HEK293T (cell line): Measurements from ENCODE around the gene SLCO1B1.

Source experiments
- CTCF ChIA-PET: fragments of 350-600 bp; formaldehyde crosslinking; extraction: SDS; loops from one replicate; lab custom pipeline; 2021; ENCODE audit warnings: antibody characterized with exemption, inconsistent platforms; lab: Yijun Ruan, JAX
- POLR2A ChIA-PET: fragments of 350-600 bp; formaldehyde crosslinking; extraction: SDS; loops from one replicate; lab custom pipeline; 2020; ENCODE audit warnings: antibody characterized with exemption, inconsistent platforms; lab: Yijun Ruan, JAX
- DNase-seq: peaks from one replicate; pipeline ENCODE4 v3.0.0; 2012; ENCODE audit warnings: mixed read lengths; ENCODE audit errors: extremely low spot score
- ARNT ChIP-seq: fragments of 450-650 bp; IDR thresholded peaks from 2 replicates; pipeline ENCODE4 v1.6.1; 2017; ENCODE audit warnings: mild to moderate bottlenecking
- BHLHE40 ChIP-seq: fragments of 450-650 bp; IDR thresholded peaks from 2 replicates; pipeline ENCODE4 v1.6.1; 2016; ENCODE audit warnings: mild to moderate bottlenecking, moderate library complexity, borderline replicate concordance
- CTBP1 ChIP-seq: fragments of 450-650 bp; IDR thresholded peaks from 2 replicates; pipeline ENCODE4 v1.6.1; 2016; ENCODE audit warnings: borderline replicate concordance
- ELF4 ChIP-seq: fragments of 450-650 bp; IDR thresholded peaks from 2 replicates; pipeline ENCODE4 v1.6.1; 2017; ENCODE audit warnings: antibody characterized with exemption
- FOXA1 ChIP-seq: fragments of 450-650 bp; IDR thresholded peaks from 2 replicates; pipeline ENCODE4 v1.6.1; 2016; ENCODE audit warnings: mild to moderate bottlenecking
- FOXK2 ChIP-seq: fragments of 450-650 bp; IDR thresholded peaks from 2 replicates; pipeline ENCODE4 v1.6.1; 2016; ENCODE audit warnings: mild to moderate bottlenecking
- FOXM1 ChIP-seq: fragments of 450-650 bp; IDR thresholded peaks from 2 replicates; pipeline ENCODE4 v1.6.1; 2017; ENCODE audit warnings: mild to moderate bottlenecking, borderline replicate concordance
- HDGF ChIP-seq: fragments of 450-650 bp; IDR thresholded peaks from 2 replicates; pipeline ENCODE4 v1.6.1; 2017; ENCODE audit warnings: antibody characterized with exemption, borderline replicate concordance
- L3MBTL2 ChIP-seq: fragments of 450-650 bp; conservative IDR thresholded peaks from 2 replicates; pipeline ENCODE4 v1.6.1; 2016; ENCODE audit warnings: mild to moderate bottlenecking
- LEF1 ChIP-seq: fragments of 450-650 bp; IDR thresholded peaks from 2 replicates; pipeline ENCODE4 v1.6.1; 2017; ENCODE audit warnings: mild to moderate bottlenecking, borderline replicate concordance
- NFRKB ChIP-seq: fragments of 450-650 bp; IDR thresholded peaks from 2 replicates; pipeline ENCODE4 v1.6.1; 2016; ENCODE audit warnings: mild to moderate bottlenecking, moderate library complexity
- PKNOX1 ChIP-seq: fragments of 450-650 bp; IDR thresholded peaks from 2 replicates; pipeline ENCODE4 v1.6.1; 2016
- SP1 ChIP-seq: fragments of 450-650 bp; IDR thresholded peaks from 2 replicates; pipeline ENCODE4 v1.6.1; 2017
- SUZ12 ChIP-seq: fragments of 450-650 bp; IDR thresholded peaks from 2 replicates; pipeline ENCODE4 v1.6.1; 2016; ENCODE audit warnings: mild to moderate bottlenecking
- TARDBP ChIP-seq: fragments of 450-650 bp; IDR thresholded peaks from 2 replicates; pipeline ENCODE4 v1.6.1; 2016
- ZNF384 ChIP-seq: fragments of 450-650 bp; IDR thresholded peaks from 2 replicates; pipeline ENCODE4 v1.6.1; 2016

SLCO1B1 gene

GRCh38 chr12:21220266-21220665 is 89.3 kb downstream of the SLCO1B1 start:
- TF ChIP-seq TARDBP, result no peak
- TF ChIP-seq L3MBTL2, result no peak
- TF ChIP-seq BHLHE40, result no peak
- ChIA-PET CTCF (no interaction called here), POLR2A (no interaction called here)
- no peak for DNase-seq

GRCh38 chr12:21221072-21221471 is 90.1 kb downstream of the SLCO1B1 start:
- POLR2A ChIA-PET, result no interaction called here
- TF ChIP-seq SP1 (no peak), BHLHE40 (no peak), CTBP1 (no peak), L3MBTL2 (no peak), SUZ12 (no peak), FOXA1 (no peak), HDGF (no peak), ZNF384 (no peak), ELF4 (no peak), NFRKB (no peak), LEF1 (no peak), FOXK2 (no peak), ARNT (no peak), TARDBP (no peak), PKNOX1 (no peak)
- DNase-seq, result no peak
- CTCF ChIA-PET, result no interaction called here

GRCh38 chr12:21221778-21222177 is 90.8 kb downstream of the SLCO1B1 start:
- TF ChIP-seq NFRKB (no peak), SUZ12 (no peak), BHLHE40 (no peak), ELF4 (no peak), L3MBTL2 (no peak), CTBP1 (no peak), FOXM1 (no peak), FOXA1 (no peak), HDGF (no peak)
- DNase-seq, result no peak
- ChIA-PET CTCF (no interaction called here), POLR2A (no interaction called here)

- ChIA-PET POLR2A (no interaction called here), CTCF (no interaction called here)
- no peak for DNase-seq
- TF ChIP-seq SP1 (no peak), ELF4 (no peak), FOXK2 (no peak), NFRKB (no peak), L3MBTL2 (no peak)
These were observed 92.9 kb downstream of the SLCO1B1 start for GRCh38 chr12:21223930-21224329.

GRCh38 chr12:21234395-21234794 is 103.4 kb downstream of the SLCO1B1 start:
- TF ChIP-seq CTBP1, result no peak
- no peak for TF ChIP-seq NFRKB
- TF ChIP-seq BHLHE40, result no peak
- no peak for TF ChIP-seq FOXA1
- no peak for TF ChIP-seq SP1
- TF ChIP-seq FOXK2, result no peak
- no peak for TF ChIP-seq TARDBP
- no peak for TF ChIP-seq SUZ12
- no peak for TF ChIP-seq FOXM1
- no peak for TF ChIP-seq ARNT
- TF ChIP-seq ZNF384, result no peak
- no peak for TF ChIP-seq ELF4
- TF ChIP-seq L3MBTL2, result no peak
- TF ChIP-seq PKNOX1, result no peak
- no peak for TF ChIP-seq LEF1
- no peak for TF ChIP-seq HDGF
- CTCF ChIA-PET, result no interaction called here
- POLR2A ChIA-PET, result no interaction called here
- no peak for DNase-seq

- CTCF ChIA-PET, result interaction anchor here (1.0 kb wide), 1 partner anchor 9 kb away, joined by 3 read pairs; no protein-coding TSS in a partner anchor
- POLR2A ChIA-PET, result no interaction called here
- TF ChIP-seq FOXK2 (no peak), LEF1 (no peak), CTBP1 (no peak), HDGF (no peak), FOXA1 (no peak), FOXM1 (no peak), SUZ12 (no peak)
- no peak for DNase-seq
These were observed 108.9 kb downstream of the SLCO1B1 start for GRCh38 chr12:21239866-21240265.

GRCh38 chr12:21248679-21249078 is 117.7 kb downstream of the SLCO1B1 start:
- TF ChIP-seq FOXK2, result no peak
- no peak for TF ChIP-seq SUZ12
- TF ChIP-seq L3MBTL2, result no peak
- TF ChIP-seq ARNT, result no peak
- TF ChIP-seq NFRKB, result no peak
- no peak for DNase-seq
- POLR2A ChIA-PET, result no interaction called here
- CTCF ChIA-PET, result interaction anchor here (0.9 to 1.3 kb wide), 2 partner anchors 9 to 432 kb away, joined by 3 to 5 read pairs; no protein-coding TSS in a partner anchor
